Measurements from ENCODE around the gene A1BG.
A peak's percentile ranks its signal among the peaks of the same experiment; 100 is the strongest.
"Not testable (repeated sequence)": the region's sequence is repeated elsewhere in the genome, so short reads cannot be mapped to it uniquely, and the experiment has no call there.

Gene A1BG

DNA sequence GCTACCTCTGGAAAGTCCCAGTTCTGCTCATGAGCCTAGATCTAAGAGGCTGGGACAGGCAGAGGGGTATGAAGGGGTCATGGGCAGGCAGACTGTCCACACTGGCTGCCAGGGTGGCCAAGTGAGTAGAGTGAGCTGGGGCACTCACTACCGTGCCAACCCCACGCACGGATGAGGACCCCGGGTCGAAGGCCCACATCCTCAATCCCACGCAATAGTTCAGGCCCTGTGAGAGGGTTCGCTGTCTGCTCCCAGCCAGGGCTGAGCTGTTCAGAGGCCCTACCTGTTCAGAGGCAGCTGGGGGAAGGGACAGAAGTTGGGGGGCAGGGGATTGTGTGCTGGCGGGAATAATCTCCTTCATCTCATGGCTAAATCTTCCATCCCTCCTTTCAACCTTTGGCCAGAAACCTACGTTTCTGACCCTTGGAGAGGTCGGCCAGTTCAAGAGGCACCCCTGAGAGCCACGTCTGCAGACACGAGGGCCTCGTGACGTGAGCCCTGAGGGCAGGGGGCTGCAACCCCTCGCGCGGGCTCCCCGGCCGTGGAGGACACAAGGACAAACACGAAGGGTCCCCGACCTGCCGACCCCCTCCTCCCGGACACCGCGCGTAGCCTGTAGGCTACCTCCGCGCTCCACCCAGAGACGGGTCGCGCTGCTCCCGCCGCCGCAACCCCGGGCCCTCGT, 32.7 kb upstream of the A1BG start:
- peak; percentile 44 for DNase-seq

DNA sequence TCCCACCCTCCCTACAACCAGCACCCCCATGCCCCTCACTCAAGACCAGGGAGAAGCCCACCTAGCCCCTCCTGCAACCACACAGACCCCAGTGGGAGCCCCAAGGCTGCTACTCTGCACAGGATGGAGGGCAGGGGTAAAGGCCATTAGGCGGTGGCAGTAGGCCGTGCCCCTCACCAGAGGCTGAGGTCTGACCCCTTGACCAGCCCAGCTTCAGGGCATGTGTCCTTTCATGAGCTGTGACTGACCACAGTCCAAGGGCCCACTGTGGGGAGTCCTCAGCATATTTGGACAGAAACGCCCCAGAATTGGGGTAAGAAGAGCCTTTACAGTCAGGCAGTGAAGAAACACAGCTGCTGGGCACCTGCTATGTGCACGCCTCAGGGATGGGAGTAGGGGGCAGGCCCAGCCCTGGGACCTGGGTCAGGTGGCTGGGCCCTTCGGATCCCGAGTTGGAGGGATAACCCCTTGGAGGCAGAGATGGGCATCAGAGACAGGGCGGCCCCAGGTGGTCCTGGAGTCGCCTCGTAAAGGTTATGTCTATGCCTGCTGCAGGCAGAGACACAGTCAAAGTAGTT, 32.1 kb upstream of the A1BG start:
- no peak for DNase-seq

DNA sequence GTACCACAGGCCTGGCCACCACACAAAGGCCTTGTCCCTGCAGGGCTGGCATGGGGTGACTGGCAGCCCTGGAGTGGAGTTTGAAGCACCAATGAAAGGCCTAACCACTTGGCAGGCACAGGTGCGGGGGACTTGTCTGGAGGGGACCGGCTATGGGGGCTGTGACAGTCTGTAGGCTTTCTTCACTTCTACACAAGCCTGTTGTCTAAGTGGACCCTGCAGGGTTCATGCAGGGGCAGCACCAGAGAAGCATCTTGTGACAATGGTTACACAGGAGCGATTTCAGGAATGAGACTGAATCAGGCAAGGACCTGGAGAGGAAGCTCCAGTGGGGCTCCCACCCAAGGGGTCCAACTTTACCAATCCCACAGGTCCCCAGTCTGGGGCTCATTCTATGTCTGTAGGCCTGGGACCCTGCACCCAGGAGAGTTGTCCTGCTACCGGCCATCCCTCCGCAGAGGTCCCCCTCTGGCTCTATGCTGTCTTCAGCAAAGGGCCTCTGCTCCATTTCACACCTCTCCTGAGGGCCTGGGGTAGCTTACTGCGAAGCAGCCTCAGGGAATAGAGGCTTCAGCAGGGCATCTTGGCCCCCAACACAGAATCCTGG, 29.8 kb upstream of the A1BG start:
- no peak for DNase-seq

DNA sequence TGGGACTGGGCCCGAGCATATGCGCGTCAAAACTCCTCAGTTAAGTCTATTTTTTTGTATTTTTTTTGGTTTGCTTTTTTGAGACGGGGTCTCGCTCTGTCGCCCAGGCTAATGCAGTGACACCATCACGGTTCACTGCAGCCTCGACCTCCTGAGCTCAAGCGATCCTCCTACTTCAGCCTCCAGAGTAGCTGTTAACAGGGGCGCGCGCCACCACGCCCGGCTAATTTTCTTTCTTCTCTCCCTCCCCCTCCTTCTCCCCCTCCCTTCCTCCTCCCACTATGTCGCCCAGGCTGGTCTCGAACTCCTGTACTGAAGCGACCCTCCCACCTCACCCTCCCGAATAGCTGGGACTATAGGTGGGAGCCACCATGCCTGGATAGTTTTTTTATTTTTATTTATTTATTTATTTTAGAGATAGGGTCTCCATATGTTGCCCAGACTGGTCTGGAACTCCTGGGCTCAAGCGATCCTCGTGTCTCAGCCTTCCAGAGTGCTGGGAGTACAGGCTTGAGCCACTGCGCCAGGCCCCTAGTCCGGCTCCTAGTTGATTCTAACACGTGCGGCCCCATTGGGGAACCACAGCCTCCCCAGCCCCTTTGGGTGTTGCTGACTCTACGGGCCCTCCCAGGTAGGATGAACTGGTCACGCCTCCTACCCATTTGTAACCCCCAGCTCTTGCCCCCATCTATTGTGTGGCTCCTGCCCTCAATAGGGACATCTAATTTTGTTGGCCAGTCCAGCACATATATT, 28.3 kb upstream of the A1BG start:
- no peak for DNase-seq

DNA sequence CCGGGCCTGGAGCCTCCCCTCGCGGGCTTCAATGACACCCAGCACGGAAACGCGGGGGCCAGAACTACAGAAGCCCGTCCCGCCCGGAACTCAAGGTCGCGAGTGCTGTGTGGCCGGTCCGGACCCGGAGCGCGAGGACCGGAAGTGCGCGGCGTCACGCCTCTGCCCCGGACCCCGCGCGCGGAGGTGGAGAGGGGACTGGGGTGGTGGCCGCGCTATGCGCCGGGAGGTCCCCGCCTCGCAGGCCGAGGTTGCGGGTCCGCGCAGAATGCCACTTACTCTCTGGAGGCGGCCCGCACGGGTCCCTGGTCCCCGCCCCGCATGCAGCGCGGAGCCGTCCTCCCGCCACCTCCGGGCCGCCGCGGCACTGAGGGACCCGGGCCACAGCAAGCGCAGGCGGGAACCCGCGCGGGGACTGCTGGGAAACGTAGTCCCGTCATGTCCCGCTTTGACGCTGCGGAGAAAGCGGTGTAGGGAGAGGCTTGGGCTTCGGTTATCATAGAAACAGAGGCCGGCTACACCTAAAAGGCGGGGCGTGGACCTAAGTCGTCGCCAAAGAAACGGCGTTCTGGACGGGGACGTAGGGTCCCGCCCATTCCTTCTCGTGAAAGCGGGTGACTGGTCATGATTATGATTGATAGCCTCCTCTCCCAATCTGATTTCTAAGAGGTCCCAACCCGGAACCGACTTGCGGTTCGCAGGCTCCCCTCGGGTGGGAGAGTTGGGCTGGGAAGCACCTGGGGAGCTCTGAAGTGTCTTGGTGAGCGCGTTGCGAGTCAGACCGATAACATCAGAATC, 27.6 kb upstream of the A1BG start, which contains the start of gene ZNF837:
TSS of gene ZNF837 (minus strand) at position 369 of the 798 bp plus-strand sequence. CDS start 11,698 bp downstream, outside the sequence.
- peak; percentile 100 for DNase-seq

DNA sequence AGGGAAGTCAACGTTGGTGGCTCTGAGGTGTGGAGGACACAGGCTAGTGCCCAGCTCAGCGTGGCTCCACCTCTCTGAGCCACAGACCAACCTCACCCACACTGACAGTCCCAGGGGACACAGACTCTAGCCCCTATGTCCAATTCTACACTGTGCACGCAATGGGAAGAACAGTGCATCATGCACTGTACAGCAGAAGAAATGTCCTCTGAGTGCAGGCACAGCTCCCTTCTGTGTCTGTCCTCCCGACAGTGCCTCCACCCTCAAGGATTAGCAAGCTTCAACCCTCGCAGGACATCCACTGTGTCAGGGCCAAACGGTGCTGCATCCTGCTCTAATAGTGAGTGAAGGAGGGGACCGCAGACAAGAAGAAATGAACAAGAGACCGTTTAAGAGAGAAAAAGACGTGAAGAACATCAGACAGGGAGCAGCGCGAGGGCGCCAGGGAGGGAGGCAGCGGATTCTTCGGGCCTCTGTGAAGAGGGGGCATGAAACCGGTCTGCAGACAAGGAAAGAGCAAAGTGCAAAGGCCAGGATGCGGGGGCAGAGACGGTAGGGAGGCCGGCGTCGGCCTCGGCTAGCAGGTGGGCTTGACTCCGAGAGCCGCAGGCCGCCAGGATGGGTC, 26.9 kb upstream of the A1BG start:
- DNase-seq, result no peak

DNA sequence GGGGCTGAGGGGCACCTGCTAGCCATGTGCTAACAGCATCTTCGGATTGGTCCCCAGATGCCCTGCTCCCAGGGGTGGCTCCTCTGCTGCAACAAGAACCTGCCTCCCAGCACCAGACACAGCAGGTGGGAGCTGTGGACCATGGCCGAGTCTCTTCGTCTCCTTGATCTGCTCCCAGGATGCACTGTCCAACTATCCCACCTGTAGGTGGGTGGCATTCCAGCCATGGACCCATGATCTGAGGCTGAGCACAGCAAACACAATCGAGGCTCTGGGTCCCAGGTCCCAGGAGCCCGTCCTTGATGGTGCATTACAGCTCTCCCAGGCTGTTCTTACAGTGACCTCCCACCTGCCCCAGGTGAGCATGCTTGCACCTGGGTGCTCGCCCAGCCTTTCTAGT, 26.0 kb upstream of the A1BG start:
- DNase-seq, result no peak

DNA sequence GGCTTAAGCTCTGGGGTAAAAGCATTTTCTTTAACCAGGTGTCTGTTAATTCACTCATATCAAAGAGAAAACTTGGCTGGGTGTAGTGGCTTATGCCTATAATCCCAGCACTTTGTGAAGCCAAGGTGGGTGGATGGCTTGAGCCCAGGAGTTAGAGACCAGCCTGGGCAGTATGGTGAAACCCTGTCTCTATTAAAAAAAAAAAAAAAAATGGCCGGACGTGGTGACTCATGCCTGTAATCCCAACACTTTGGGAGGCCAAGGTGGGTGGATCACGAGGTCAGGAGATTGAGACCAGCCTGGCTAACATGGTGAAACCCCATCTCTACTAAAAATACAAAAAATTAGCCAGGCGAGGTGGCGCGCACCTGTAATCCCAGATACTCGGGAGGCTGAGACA, 23.4 kb upstream of the A1BG start:
- DNase-seq, result not testable (repeated sequence)

DNA sequence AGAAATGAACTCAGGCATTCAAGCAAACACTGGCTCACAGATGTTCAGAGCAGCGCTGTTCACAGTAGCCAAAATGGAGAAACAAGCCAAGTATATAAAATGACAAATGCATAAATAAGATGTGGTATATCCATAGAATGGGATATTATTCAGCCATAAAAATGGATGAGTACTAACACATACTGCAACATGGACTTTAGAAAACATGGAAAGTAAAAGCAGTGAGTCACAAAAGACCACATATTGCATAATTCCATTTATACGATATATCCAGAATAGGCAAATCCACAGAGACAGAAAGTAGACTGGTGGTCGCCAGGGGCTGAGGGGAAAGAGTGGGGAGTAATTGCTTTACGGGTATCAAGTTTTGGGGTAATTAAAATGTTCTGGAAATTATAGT, 20.9 kb upstream of the A1BG start:
- DNase-seq, result no peak

DNA sequence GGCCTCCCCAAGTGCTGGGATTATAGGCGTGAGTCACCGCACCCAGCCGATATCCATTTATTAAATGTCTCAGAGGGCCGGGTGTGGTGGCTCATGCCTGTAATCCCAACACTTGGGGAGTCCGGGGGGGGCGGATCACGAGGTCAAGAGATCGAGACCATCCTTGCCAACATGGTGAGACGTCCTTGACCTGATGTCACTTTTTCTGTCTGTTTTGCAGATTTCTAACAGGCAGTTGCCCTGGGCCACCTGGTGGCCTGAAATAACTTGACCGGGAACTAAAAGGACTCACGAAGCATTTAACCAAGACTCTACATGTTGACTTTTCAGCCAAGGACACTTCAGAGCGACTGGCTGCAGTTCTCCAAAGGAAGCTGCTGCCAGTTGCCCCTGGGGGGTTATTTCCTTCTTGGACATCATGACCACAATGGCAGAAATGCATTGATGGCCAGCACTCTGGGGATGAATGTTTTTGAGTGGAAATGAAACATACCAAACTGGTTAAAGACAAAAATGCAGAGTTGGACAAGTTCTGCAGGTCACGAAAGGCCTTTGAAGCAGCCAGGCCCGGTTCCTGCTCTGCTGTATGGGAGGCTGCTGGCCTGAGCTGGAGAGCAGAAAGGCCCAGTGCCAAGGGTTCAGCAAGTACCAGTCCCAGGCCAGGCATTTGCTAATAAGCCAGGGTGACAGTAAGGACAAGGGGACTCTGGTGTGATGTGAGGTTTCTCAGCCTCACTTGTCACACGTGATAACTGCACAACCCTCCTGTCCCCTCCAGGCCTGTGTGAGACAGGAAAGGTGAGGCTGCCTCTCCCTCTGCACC, 19.2 kb upstream of the A1BG start:
- no peak for DNase-seq

DNA sequence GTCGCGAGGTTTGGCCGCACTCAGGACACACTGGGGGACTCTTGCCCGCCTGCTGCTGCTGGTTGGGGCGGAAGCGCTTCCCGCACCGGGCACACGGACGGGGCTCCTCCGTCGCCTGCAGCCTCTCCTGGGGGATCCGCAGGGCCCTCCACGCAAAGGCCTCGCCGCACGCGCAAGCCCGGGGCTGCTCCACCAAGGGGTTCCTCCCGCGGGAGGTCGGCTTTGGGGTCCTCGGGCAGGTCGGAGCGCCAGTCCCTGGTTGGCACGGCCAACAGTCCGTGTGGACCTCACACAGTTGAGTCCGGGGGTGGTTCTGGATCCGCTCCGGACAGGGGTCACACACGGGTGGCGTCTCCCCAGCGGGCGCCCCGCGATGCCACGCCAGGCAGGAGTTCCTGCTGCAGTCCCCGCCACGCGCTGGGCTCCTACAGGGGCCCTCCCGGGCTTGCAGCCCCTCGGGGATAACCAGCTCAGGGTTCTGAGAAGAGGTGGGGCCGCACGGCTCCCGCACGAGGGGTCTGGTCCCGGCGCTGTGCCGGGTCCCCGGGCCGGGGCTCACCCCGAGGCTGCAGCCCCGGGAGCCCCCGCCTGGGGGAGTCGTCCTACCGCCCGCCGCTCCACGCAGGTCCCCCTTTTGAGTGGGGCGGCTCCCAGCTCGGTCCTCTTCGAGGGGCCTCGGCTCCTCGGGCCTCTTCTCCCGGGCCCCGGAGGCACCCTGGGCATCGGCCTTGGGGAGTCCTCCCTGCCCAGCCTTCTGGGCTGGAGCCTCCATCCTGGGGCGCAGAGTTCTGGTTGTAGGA, 15.5 kb upstream of the A1BG start:
- no peak for DNase-seq

DNA sequence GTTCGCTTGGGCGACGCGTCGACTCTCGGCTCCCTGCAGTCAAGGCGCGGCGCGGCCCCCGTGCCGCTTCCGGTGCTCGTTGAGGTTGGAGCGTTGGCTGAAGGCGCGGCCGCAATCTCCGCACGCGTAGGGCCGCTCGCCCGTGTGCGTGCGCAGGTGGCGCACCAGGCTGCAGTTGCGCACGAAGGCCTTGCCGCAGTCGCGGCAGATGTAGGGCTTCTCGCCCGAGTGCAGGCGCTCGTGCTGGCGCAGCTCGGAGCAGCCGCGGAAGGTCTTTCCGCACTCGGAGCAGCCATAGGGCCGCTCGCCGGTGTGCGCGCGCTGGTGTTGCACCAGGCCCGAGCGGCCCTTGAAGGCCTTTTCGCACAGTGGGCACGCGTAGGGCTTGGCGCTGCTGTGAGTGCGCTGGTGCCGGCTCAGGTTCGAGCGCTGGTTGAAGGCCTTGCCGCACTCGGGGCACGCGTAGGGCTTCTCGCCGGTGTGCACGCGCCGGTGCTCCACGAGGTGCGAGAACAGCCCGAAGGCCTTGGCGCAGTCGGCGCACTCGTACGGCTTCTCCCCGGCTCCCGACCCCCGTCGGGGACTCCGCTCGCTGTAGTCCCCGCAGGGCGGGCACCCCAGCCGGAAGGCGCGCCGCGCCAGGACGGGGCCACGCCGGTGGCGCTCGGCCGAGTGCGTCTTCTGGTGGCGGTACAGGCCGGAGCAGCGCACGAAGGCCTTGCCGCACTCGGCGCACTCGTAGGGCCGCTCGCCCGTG, 14.6 kb upstream of the A1BG start:
- no peak for DNase-seq

DNA sequence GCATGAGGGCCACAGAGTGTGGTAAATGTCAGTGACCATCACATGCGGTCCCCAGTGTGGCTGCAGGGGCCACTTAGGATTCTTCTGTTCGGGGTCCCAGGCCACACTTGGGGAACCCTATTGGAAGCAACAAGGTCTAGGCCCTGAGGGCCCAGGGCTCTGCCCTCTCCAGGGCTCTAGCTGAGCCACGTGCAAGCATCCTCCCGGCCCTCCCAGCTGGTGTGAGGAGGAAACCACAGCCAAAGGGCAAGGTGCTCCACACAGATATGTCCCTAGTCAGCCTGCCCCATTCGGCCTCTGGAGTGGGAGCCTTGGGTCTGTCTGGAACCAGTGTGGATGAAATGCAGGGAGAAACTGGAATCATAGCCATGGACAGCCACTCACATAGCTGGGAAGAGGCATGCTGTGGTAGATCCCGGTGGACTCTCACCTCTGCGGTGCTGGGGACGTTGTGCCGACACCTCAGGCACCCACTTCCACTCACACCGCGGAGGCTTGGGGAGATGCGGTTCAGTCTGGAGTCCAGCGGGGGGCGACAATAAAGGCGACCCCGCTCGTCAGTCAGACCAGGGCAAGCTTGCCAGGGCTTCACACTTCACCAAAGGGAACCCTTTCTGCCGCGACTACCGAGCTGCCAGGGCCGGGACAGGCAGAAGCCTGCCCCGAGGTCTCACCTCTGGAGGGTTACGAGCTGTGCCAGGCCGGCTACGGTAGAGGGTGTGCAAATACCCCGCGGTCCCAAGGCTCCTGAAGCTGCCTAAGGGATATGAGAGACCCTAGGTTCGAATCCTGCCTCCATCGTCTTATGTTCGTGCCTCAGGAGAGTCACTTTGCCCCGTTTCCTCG, 13.5 kb upstream of the A1BG start:
- no peak for DNase-seq

DNA sequence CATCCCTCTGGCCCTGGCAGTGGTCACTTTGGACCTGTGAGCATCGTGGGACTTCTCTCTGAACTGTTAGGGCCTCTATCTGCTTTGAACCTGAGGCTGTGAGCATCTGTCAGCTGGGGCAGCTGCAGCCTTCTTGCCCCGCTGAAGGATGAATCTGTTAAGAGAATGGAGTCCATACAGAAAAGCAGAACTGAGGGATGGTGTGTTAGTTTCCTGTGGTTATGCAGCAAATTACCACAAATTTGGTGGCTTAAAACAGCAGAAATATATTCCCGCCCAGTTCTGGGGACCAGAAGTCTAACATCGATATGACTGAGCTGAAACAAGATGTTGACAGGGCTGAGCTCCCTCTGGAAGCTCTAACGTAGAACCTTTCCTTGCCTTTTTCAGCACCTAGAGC, 10.9 kb upstream of the A1BG start:
- DNase-seq, result no peak

DNA sequence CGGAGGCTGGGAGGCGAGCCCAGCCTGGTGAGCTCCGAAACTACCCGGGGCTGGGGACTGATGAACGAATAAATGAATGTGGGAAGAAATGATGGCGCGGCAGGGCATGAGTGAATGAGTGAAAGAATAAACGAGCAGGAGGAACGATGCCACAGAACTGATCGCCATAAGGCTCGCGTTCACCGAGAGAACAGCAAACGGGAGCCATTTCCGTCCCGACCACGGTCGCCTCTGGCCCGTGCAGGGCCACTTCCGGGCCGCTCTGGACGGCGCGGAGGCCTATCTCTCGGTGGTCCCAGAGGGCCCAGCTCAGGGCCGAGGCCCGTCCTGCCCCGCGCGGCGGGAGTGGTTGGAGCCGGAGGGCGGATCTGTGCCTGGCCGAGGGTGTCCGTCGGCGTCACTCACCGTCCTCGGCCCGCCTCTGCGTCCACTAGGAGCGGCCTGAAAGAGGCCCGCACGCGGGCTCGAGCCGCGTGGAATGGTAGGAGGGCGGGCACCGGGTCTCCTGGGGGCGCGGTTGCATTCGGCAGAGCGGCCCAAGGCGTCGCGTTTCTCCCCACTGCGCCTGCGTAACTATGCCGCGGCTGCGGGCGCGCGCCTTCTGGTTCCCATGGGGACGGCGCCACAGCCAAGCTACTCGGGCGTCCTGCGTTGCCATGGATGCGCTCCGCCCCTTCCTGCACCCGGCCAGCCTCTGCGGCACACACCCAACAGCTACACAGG, 9.1 kb upstream of the A1BG start, which contains the start of gene ZNF497:
TSS of gene ZNF497 (minus strand) at position 480 of the 723 bp plus-strand sequence. CDS start 5,116 bp downstream, outside the sequence.
- peak; percentile 98 for DNase-seq

DNA sequence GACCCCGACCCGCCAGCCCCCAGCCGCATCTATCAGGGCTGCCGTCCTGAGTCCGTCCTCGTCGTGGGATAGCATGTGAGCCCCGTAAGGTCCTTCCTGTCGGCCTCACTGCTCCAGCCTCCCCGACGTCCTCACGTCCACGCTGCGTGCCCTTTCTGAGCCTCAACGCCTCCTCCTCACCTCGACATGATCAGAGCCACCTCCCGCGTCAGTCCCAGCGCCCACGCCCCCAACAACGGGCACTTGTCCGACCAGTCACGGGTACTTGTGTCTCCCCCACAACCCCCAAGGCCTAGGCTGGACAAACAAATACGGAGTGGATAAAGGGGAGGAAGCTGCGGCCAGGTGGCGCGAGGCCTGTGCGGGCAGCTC, 8.6 kb upstream of the A1BG start:
- DNase-seq, result peak; percentile 59

DNA sequence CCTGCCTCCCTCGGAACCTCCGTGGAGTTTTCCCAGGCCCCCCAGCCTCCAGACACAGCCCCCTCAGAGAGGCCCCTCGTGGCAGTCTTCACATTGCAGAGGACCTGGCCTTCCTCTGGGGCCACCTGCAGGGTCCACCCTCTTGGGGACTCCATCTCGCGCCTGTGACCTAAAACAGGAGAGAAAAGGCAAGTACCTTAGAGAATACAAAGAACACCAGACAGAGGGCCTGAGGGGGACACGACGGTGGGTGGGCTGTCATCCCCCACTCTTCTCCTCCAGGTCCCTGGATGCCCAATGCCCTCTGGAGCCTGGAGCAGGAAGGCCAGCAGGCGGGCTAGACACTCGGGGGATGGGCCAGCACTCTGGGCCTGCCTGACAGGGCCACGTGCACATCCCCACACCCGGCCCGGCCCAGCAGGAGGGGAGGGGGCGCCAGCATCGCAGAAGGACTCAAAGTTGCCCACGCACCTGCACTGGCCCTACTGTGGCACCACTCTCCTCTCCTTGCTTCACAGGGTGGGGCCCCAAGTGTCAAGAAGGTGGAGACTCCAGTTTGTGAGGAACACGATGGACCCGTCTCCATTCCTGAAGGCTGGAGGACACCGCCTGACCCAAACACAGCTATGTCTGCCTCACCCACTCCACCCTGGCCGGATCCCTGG, 4.3 kb upstream of the A1BG start:
- no peak for DNase-seq

Data from activated CD4-positive, alpha-beta T cell treated with anti-CD3 and anti-CD28 coated beads, Interleukin-10, Interleukin-2, amounts not matched to agents 100 ng/mL and 50 ng/mL, durations not matched to agents 16 hours and 8 hours (primary cell).